NCI-H1417 treated with DMSO at 0.1 percent for 48 hours (cell line): Measurements from ENCODE around the gene CHKA.
A peak's percentile ranks its signal among the peaks of the same experiment; 100 is the strongest.

Experiments used
- DNase-seq: peaks from one replicate; lab custom pipeline; 2025; lab: John Stamatoyannopoulos, UW

The CHKA gene

DNA sequence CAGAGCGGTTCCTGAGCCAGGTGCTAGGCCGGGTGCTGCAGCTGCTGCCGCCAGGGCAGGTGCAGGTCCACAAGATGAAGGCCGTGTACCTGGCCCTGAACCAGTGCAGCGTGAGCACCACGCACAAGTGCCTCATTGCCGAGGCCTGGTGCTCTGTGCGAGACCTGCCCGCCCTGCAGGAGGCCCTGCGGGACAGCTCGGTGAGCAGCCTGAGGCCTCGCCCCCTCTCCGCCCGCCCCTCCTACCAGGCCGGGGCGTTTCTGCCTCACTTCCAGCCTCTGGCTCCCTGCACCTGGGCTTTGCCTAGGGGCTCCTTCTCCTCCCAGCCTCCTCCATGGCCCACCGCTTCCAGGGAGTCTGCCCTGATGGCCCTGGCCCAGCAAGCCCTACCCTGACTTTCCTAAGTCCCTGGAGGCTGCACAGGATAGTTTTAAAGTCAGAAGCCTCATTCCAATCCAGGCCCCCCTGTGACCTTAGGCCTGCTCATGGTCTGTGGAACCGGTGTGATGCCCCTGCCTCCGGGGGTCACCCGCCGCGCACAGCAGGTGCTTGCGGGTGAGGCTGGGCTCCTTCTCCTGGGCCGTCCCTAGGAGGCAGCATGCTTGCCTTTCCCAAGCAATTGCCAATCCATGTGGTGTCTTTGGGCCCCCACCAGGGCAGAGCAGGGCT, 76.9 kb downstream of the CHKA start:
- DNase-seq: peak; percentile 48

- no peak for DNase-seq
Measured at GRCh38 chr11:68043349-68044144, 77.6 kb downstream of the CHKA start.

- no peak for DNase-seq
Measured at GRCh38 chr11:68043029-68043348, 78.2 kb downstream of the CHKA start.

DNA sequence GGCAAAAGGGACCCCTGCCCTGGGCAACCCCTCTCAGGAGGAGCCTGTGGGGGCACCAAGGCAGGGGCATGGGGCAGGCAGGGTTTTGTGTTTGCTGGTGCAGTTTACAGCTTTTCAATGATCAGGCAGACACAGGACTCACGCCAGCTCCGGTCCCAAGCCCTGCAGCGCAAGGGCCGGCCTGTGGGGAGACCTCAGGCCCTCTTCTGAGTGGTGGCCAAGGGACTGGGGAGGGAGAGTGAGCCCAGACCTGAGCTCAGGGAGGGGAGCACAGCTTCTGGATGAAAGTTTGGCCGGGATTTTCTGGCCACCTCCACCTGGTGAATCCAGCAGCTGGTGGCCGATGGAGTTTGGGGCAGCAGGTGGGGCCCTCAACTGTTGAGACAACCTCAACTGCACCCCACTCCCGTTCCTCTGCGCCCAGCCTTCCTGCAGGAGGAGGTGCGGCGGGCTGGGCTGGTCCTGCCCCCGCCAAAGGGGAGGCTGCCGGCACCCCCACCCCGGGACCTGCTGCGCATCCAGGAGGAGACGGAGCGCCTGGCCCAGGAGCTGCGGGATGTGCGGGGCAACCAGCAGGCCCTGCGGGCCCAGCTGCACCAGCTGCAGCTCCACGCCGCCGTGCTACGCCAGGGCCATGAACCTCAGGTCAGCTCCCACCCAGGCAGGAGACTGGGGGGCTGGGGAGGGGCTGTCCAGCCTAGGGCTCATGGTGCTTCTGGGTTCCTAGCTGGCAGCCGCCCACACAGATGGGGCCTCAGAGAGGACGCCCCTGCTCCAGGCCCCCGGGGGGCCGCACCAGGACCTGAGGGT, 78.8 kb downstream of the CHKA start:
- no peak for DNase-seq

- no peak for DNase-seq
Measured at GRCh38 chr11:68041617-68042218, 79.5 kb downstream of the CHKA start.

GRCh38 chr11:68040957-68041591, 80.1 kb downstream of the CHKA start:
- DNase-seq: no peak

DNA sequence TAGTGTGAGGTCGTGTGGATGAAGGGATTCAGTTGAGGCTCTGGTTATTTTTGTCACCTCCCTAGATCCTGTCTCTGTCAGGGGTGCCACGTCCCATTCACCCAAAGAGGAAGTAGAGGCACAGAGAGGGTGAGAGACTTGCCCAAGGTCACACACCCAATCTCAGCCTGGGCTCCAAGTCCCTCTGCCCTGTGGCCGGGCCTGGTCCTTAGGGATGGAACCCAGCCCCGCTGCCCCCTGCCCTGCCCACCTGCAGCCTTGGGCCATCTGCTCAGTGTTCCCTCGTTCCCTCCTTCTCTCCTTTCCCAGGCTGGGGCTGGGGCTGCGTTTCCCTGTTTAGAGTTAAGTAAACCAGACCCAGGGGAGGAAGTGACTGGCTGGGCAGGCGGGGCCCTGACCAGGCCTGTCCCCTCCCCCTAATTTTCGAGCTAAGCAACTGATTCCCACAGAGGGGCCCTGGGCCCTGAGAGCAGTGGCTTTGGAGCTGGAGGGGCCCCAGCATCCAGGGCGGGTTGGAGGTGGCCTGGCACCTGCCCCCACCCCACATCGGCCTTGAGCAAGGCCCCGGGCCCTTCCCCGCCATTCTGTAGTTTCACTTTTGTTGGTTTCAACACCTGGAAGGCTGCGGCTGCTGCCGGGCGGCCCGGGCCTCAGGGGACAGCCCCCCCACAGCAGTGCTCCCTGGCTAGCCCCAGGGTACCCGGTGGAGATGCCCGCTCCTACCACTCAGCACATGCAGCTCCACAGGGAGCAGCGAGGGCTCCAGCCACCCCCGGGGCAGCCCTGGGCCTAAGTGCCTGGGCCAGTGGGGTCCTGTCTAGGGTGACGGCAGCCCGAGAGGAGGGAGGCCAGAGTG, 80.9 kb downstream of the CHKA start:
- no peak for DNase-seq

DNA sequence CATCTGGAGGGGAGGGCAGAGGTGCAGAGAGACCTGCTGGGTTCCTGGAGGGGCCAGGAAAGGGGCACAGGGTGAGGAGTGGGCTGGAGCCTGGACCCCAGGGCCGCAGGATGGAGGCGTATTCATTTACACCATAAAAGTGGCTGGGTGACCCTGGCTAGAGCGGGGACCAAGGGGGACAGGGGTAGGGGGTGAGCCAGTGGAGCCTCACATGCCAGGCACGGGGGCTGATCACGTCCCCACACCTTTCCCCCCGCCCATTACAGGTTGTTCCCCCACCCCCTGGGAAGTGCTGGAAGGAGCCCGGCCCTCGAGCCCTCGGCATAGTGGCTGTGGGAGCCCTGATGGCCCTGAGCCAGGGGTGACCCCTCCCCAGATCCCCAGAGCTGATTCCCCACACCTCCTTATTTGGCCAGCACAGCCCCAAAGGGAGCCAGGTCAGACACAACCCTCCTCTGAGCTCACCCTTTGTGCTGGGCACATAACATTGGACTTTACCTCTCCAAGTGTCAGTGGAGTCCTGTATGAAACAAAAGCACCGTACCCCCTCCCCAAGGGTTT, 81.6 kb downstream of the CHKA start:
- DNase-seq: no peak

DNA sequence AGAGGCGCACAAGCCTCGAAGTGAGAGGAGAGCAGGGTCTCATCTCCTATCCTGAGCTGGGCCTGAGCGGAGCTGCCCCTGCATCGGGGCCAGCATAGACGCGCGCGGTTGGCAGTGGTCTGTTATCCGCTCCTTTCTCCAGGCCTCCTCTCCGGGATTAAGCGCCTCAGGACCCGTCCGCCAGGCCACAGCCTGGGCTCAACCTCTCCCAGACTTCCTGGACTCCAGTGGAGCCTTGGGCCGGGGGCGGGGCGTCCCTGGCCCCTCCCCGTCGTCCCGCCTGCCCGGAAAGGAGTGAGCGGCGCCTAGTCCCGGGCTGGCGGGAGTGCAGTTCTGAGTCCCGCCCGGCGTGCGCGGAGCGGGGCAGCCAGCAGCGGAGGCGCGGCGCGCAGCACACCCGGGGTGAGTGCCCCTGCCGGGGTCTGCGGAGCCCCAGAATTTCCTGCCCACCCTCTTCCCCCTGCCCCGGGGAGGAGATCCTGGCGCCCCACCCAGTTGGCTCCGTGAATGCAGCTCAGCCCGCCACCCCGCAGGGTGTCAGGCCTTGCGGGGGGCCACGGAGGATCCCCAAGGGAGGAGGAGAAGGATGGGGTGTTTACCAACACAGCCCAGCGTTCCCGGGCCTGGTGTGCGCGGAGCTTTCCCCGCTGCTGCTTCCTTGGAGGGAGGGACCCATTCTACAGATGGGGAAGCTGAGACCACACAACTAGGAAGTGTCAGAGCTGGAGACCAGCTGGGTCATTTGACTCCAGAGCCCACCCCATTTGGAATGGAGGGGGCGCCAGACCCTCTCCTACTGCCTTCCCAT, 82.3 kb downstream of the CHKA start, which contains the start of gene TCIRG1:
Gene TCIRG1, plus strand, starts transcription at position 308 of the 808 bp plus-strand sequence. CDS start 2,247 bp downstream, outside the sequence.
- DNase-seq: no peak

- no peak for DNase-seq
Measured at GRCh38 chr11:68038226-68038717, 82.9 kb downstream of the CHKA start.

GRCh38 chr11:68037411-68038225, 83.6 kb downstream of the CHKA start:
- DNase-seq: no peak

- no peak for DNase-seq
Measured at GRCh38 chr11:68036717-68037239, 84.4 kb downstream of the CHKA start.

GRCh38 chr11:68036141-68036716, 85.0 kb downstream of the CHKA start:
- no peak for DNase-seq

GRCh38 chr11:68035266-68035876, 85.8 kb downstream of the CHKA start:
- DNase-seq: no peak

DNA sequence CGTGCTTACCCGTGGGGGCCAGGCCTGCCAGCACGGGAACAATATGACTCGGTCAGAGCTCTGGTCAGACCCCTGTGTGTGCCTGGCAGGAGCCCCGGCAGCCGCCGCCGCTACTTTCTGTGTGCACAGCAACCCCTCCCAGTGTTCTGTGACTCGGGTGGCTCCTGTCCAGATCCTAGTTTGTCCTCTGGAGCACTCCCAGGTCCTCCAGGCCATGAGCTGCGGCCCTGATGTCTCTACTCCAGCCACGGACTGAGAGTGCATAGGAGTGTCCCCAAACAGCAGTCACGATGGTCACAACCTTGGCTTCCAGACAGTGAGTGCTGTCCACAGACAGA, 87.5 kb downstream of the CHKA start:
- DNase-seq: no peak

DNA sequence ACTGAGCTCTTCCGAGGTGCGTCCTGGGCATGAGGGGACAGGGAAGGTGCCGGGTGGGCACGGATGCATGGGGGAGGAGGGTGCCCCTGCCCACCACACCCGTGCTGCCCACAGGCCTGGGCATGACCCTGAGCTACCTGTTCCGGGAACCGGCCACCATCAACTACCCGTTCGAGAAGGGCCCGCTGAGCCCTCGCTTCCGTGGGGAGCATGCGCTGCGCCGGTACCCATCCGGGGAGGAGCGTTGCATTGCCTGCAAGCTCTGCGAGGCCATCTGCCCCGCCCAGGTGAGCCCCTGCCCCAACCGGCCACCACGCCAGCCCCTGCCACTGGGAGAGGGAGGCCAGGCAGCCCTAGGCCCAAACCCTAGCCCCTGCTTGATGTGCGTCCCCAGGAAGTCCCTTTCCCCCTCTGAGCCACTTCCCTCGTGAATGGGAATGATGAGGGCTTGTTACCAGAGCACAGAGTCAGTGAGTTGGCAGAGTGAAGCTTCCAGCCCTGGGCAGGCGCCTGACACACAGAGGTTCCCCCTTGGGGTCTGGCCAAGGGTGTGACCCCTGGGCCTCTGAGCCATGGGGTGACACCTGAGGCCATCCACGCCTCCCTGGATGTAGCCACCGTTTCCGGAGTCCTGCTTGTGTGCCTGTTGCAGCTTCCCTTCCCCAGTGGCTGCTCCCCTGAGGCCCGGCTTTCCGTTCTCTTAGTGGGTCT, 88.0 kb downstream of the CHKA start:
- DNase-seq: no peak

DNA sequence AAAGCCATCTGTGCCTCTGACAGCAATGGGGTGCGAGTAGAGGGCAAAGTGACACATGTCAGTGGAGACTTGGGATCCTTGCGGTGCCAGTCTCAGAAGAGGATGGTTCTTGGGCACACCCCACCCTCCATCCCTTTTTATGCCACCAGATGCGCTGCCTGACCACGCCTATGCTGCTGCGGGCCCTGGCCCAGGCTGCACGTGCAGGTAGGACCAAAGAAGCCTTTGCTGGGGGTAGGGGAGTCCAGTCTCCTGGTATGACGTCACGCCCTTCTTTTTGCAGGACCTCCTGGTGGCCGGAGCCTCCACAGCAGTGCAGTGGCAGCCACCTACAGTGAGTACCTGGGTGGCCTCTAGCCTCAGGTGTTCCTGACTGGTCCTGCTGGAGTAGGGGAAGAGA, 89.2 kb downstream of the CHKA start:
- no peak for DNase-seq
